IMR-90 (cell line): ENCODE data around the gene RPUSD1. TPM values are rescaled to one million over a fixed set of nuclear protein-coding genes. Genes with fewer than 3 reads are reported as not detected.
"Not testable (repeated sequence)": the region's sequence is repeated elsewhere in the genome, so short reads cannot be mapped to it uniquely, and the experiment has no call there.

Experiments used
- ATAC-seq: fragments of 200-7000 bp; cut with Tn5 transposase; 2 replicates; pipeline ENCODE4 v1.9.1; 2020; ENCODE audit warnings: low read depth, mild to moderate bottlenecking, moderate library complexity
- BruUV-seq: library from RNA; stranded (reverse); fragments of 400-500 nt; replicated peaks from 2 replicates; lab custom pipeline; 2021; lab: Mats Ljungman, UMichigan
- CTCF ChIA-PET: fragments of 300-600 bp; formaldehyde crosslinking; extraction: SDS; loops from one replicate; lab custom pipeline; 2021; ENCODE audit warnings: antibody characterized with exemption; lab: Yijun Ruan, JAX
- POLR2A ChIA-PET: fragments of 300-600 bp; sonication (Branson Sonifier 250); formaldehyde crosslinking; loops from one replicate; lab custom pipeline; 2022; ENCODE audit warnings: antibody characterized with exemption; ENCODE audit not compliant: unreplicated experiment; lab: Charles Lee
- DNase-seq: peaks from one replicate; pipeline ENCODE4 v3.0.0; 2013
- H2AFZ ChIP-seq: replicated peaks from 2 replicates; pipeline ENCODE3; 2013; ENCODE audit warnings: low read length, mild to moderate bottlenecking; ENCODE audit not compliant: poor library complexity
- H2AK5ac ChIP-seq: 2 replicates; pipeline ENCODE4 v1.6.1; 2013; ENCODE audit warnings: low read depth, low read length, inconsistent platforms
- H2AK9ac ChIP-seq: replicated peaks from 2 replicates; pipeline ENCODE3; 2013; ENCODE audit warnings: mild to moderate bottlenecking, low read depth, low read length, moderate library complexity; ENCODE audit not compliant: poor library complexity
- H2BK120ac ChIP-seq: 2 replicates; pipeline ENCODE4 v1.6.1; 2013; ENCODE audit warnings: low read depth, low read length, inconsistent platforms
- H2BK15ac ChIP-seq: 3 replicates; pipeline ENCODE4 v1.6.1; 2013; ENCODE audit warnings: low read depth, low read length, inconsistent platforms
- H2BK20ac ChIP-seq: 2 replicates; pipeline ENCODE4 v1.6.1; 2013; ENCODE audit warnings: low read depth, mild to moderate bottlenecking, inconsistent platforms, low read length, moderate library complexity
- H2BK5ac ChIP-seq: 2 replicates; pipeline ENCODE4 v1.6.1; 2013; ENCODE audit warnings: mild to moderate bottlenecking, low read depth, low read length, inconsistent platforms; ENCODE audit not compliant: poor library complexity, severe bottlenecking
- H3K14ac ChIP-seq: replicated peaks from 2 replicates; pipeline ENCODE4 v1.6.1; 2013; ENCODE audit warnings: low read depth, low read length, inconsistent platforms
- H3K18ac ChIP-seq: 2 replicates; pipeline ENCODE4 v1.6.1; 2013; ENCODE audit warnings: low read depth, low read length, control low read depth
- H3K23ac ChIP-seq: 2 replicates; pipeline ENCODE4 v1.6.1; 2013; ENCODE audit warnings: low read depth, low read length, inconsistent platforms
- H3K27ac ChIP-seq: 2 replicates; pipeline ENCODE4 v1.5.1; 2013; ENCODE audit warnings: mild to moderate bottlenecking, control low read depth, low read length; ENCODE audit not compliant: insufficient read depth
- H3K27me3 ChIP-seq: 2 replicates; pipeline ENCODE4 v1.6.1; 2013; ENCODE audit warnings: low read length; ENCODE audit not compliant: control insufficient read depth, insufficient read depth
- H3K36me3 ChIP-seq: 2 replicates; pipeline ENCODE4 v1.6.1; 2013; ENCODE audit warnings: low read length, mixed read lengths; ENCODE audit not compliant: control insufficient read depth, insufficient read depth
- H3K4ac ChIP-seq: 2 replicates; pipeline ENCODE4 v1.6.1; 2013; ENCODE audit warnings: low read depth, low read length, inconsistent platforms
- H3K4me1 ChIP-seq: 2 replicates; pipeline ENCODE4 v1.6.1; 2013; ENCODE audit warnings: low read length, mixed read lengths; ENCODE audit not compliant: control insufficient read depth, insufficient read depth
- H3K4me2 ChIP-seq: 2 replicates; pipeline ENCODE4 v1.6.1; 2013; ENCODE audit warnings: low read depth, mild to moderate bottlenecking, control low read depth, low read length, moderate library complexity
- H3K4me3 ChIP-seq: 2 replicates; pipeline ENCODE4 v1.5.1; 2013; ENCODE audit warnings: low read depth, mild to moderate bottlenecking, control low read depth, low read length, moderate library complexity; ENCODE audit not compliant: insufficient read depth
- H3K56ac ChIP-seq: 2 replicates; pipeline ENCODE4 v1.6.1; 2013; ENCODE audit warnings: low read length, inconsistent platforms; ENCODE audit not compliant: insufficient read depth; ENCODE audit errors: extremely low read depth
- H3K79me1 ChIP-seq, 2 experiments: 2 replicates each; pipeline ENCODE4 v1.6.1; 2013; ENCODE audit warnings: low read length in 2 of 2, inconsistent platforms in 1 of 2, low read depth in 1 of 2
- H3K9ac ChIP-seq: 2 replicates; pipeline ENCODE4 v1.6.1; 2013; ENCODE audit warnings: low read depth, low read length, control low read depth
- H3K9me1 ChIP-seq: 2 replicates; pipeline ENCODE4 v1.6.1; 2013; ENCODE audit warnings: low read length, inconsistent platforms; ENCODE audit not compliant: insufficient read depth
- H3K9me3 ChIP-seq: 2 replicates; pipeline ENCODE4 v1.6.1; 2013; ENCODE audit warnings: low read length; ENCODE audit not compliant: control insufficient read depth, insufficient read depth
- H4K20me1 ChIP-seq: 2 replicates; pipeline ENCODE4 v1.6.1; 2013; ENCODE audit warnings: low read length, inconsistent platforms; ENCODE audit not compliant: insufficient read depth
- H4K5ac ChIP-seq: 2 replicates; pipeline ENCODE4 v1.6.1; 2013; ENCODE audit warnings: mild to moderate bottlenecking, low read depth, low read length, control low read depth
- H4K8ac ChIP-seq, 2 experiments: 2 replicates each; pipeline ENCODE4 v1.6.1; 2013; ENCODE audit warnings: low read depth in 2 of 2, low read length in 2 of 2, control low read depth in 1 of 2, inconsistent platforms in 1 of 2
- H4K91ac ChIP-seq: 2 replicates; pipeline ENCODE4 v1.6.1; 2013; ENCODE audit warnings: low read depth, low read length, inconsistent platforms; ENCODE audit not compliant: insufficient read depth
- WGBS, 2 experiments: methylation state at CpG; one replicate each; pipeline versions ENCODE4 v1.1.5 to v1.1.7; 2013; ENCODE audit warnings: missing lambda C conversion rate in 2 of 2; ENCODE audit not compliant: insufficient read length in 1 of 2; ENCODE audit errors: extremely low coverage in 2 of 2; 5-methylcytosine and 5-hydroxymethylcytosine counted together
- dilution Hi-C: fragments of 300-500 bp; cut with HindIII; formaldehyde crosslinking; loops from one replicate; pipeline ENCODE4 v1.14.3; 2018; ENCODE audit warnings: low sequenced_read_pairs; ENCODE audit not compliant: unreplicated experiment
- in situ Hi-C: fragments of 300-500 bp; cut with MboI; formaldehyde crosslinking; loops from 3 replicates; pipeline ENCODE4 v1.14.3; 2019; ENCODE audit warnings: low sequenced_read_pairs, inconsistent platforms, mixed read lengths
- intact Hi-C: fragments of 100-400 bp; cut with micrococcal nuclease; formaldehyde crosslinking; loops from 2 replicates; pipeline ENCODE4 v1.10.0; 2022
- polyA plus RNA-seq, 3 experiments: library from polyadenylated mRNA; depleted of rRNA; stranded (reverse); fragments of >200 nt; gene quantifications; 2 replicates each; pipeline ENCODE4 v1.2.3, GENCODE V29; 2012; ENCODE audit warnings: low replicate concordance in 1 of 3
- total RNA-seq: library from RNA; depleted of rRNA; stranded (reverse); fragments of >200 nt; gene quantifications from 2 replicates; pipeline ENCODE4 v1.2.3, GENCODE V29; 2012

Gene RPUSD1
- total and polyA plus RNA-seq, 2 of the 4 experiments (the other 2 are of a cell fraction), result 13.1 to 32.3 TPM

DNA sequence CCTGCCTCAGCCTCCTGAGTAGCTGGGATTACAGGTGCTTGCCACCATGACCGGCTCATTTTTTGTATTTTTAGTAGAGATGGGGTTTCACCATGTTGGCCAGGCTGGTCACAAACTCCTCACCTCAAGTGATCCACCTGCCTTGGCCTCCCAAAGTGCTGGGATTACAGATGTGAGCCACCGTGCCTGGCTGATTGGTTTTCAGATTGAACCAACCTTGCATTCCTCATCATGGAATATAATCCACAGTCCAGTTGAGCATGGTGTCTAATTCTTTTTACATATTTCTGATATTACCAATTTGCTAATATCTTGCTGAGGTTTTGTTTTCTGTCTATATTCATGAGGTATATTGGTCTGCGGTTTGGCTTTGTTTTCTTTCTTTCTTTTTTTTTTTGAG is 48.6 kb upstream of the RPUSD1 start:
- H3K4me3 ChIP-seq, H3K4ac ChIP-seq, in situ Hi-C loops, H3K18ac ChIP-seq, H3K9ac ChIP-seq, H3K14ac ChIP-seq, H2AK5ac ChIP-seq, H3K4me2 ChIP-seq, H4K20me1 ChIP-seq, H4K5ac ChIP-seq, H3K23ac ChIP-seq, H3K36me3 ChIP-seq, H2BK120ac ChIP-seq, H3K4me1 ChIP-seq, H3K79me1 ChIP-seq, H4K91ac ChIP-seq, CTCF ChIA-PET, dilution Hi-C loops, H2BK5ac ChIP-seq, H3K56ac ChIP-seq, H4K8ac ChIP-seq, BruUV-seq, H2BK20ac ChIP-seq, H3K27ac ChIP-seq, H2BK15ac ChIP-seq, H3K27me3 ChIP-seq, H2AFZ ChIP-seq, POLR2A ChIA-PET, H3K9me1 ChIP-seq, H2AK9ac ChIP-seq, ATAC-seq, DNase-seq, intact Hi-C loops: not testable (repeated sequence)
- peaks cover 23% of the 10 kb centered on the region for H3K9me3 ChIP-seq
- WGBS, 2 experiments, result no CpG with 5 or more reads among the region's 3 CpGs
